Panc1 (cell line): Measurements from ENCODE around the gene SLC6A1.

Experiments used
- POLR2AphosphoS5 ChIP-seq: IDR thresholded peaks from 2 replicates; pipeline ENCODE4 v1.6.1; 2012; ENCODE audit warnings: mild to moderate bottlenecking, low read depth, low read length, moderate library complexity
- TCF7L2 ChIP-seq: IDR thresholded peaks from 2 replicates; pipeline ENCODE4 v1.6.1; 2011; ENCODE audit warnings: mild to moderate bottlenecking, low read depth, low read length, inconsistent platforms
- TF ChIP-seq, protein P1 (sequence below): fragments of 450-650 bp; IDR thresholded peaks from 2 replicates; pipeline ENCODE4 v1.5.1; 2017; ENCODE audit warnings: mild to moderate bottlenecking
- TF ChIP-seq, protein P2 (sequence below), 2 experiments: IDR thresholded peaks; 2 replicates each; pipeline ENCODE4 v1.6.1; 2011 to 2012; ENCODE audit warnings: low read depth in 2 of 2, control low read depth in 1 of 2, low read length in 1 of 2, mild to moderate bottlenecking in 1 of 2, moderate library complexity in 1 of 2; ENCODE audit not compliant: insufficient read depth in 1 of 2

DNA sequence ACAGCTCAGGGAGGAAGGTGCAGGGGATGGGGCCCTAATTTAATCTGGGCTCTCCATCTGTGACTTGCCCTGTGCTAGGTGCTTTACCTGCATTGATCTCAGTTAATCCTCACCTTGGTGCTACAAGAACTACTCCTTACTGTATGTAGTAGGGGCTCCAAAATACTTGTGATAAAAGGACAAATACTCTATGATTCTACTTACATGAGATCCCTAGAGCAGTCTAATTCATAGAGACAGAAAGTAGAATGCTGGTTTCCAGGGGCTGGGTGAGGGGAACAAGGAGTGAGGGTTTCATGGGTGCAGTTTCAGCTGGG lies 67.2 kb downstream of the SLC6A1 start:
- TF ChIP-seq, protein P1, sequence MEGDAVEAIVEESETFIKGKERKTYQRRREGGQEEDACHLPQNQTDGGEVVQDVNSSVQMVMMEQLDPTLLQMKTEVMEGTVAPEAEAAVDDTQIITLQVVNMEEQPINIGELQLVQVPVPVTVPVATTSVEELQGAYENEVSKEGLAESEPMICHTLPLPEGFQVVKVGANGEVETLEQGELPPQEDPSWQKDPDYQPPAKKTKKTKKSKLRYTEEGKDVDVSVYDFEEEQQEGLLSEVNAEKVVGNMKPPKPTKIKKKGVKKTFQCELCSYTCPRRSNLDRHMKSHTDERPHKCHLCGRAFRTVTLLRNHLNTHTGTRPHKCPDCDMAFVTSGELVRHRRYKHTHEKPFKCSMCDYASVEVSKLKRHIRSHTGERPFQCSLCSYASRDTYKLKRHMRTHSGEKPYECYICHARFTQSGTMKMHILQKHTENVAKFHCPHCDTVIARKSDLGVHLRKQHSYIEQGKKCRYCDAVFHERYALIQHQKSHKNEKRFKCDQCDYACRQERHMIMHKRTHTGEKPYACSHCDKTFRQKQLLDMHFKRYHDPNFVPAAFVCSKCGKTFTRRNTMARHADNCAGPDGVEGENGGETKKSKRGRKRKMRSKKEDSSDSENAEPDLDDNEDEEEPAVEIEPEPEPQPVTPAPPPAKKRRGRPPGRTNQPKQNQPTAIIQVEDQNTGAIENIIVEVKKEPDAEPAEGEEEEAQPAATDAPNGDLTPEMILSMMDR: peak; percentile 40
- TF ChIP-seq TCF7L2 (no peak), POLR2AphosphoS5 (no peak)
- TF ChIP-seq, protein P2, sequence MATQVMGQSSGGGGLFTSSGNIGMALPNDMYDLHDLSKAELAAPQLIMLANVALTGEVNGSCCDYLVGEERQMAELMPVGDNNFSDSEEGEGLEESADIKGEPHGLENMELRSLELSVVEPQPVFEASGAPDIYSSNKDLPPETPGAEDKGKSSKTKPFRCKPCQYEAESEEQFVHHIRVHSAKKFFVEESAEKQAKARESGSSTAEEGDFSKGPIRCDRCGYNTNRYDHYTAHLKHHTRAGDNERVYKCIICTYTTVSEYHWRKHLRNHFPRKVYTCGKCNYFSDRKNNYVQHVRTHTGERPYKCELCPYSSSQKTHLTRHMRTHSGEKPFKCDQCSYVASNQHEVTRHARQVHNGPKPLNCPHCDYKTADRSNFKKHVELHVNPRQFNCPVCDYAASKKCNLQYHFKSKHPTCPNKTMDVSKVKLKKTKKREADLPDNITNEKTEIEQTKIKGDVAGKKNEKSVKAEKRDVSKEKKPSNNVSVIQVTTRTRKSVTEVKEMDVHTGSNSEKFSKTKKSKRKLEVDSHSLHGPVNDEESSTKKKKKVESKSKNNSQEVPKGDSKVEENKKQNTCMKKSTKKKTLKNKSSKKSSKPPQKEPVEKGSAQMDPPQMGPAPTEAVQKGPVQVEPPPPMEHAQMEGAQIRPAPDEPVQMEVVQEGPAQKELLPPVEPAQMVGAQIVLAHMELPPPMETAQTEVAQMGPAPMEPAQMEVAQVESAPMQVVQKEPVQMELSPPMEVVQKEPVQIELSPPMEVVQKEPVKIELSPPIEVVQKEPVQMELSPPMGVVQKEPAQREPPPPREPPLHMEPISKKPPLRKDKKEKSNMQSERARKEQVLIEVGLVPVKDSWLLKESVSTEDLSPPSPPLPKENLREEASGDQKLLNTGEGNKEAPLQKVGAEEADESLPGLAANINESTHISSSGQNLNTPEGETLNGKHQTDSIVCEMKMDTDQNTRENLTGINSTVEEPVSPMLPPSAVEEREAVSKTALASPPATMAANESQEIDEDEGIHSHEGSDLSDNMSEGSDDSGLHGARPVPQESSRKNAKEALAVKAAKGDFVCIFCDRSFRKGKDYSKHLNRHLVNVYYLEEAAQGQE (IDR thresholded peaks at IDR 0.05; ENCODE audit: insufficient read depth in 1 of 2, low read depth in 2 of 2, low read length in 1 of 2): no peak
